ENCODE data around the gene SDE2.
"Not testable (repeated sequence)": the region's sequence is repeated elsewhere in the genome, so short reads cannot be mapped to it uniquely, and the experiment has no call there.

SDE2 gene

DNA sequence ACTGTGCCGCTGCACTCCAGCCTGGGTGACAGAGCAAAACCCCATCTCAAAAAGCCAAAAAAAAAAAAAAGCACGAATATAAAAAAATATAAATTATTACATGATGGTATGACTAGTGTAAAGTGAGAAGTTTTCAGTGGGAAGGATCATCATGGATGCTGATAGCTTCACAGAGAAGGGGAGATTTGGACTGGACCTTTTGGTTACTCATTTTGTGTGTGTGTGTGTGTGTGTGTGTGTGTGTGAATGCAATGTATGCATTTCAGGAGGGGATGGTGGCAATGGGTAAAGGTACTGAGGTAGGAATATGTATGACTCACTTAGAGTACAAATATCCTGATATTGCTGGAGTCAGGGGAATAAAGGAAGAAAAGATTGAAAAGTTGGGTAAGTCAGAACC lies 22.7 kb upstream of the SDE2 start:
- H3K4me3 Mint-ChIP-seq, result no peak overlapping the region
- no peaks in the 10 kb centered on the region for H3K27me3 Mint-ChIP-seq
- H3K9me3 Mint-ChIP-seq, result peaks cover 0 to 4% of the 10 kb centered on the region in 2 donors
- peaks cover 6% of the 10 kb centered on the region for H3K4me1 Mint-ChIP-seq
- DNase-seq (no peak), ATAC-seq (no peak)
- H3K27ac Mint-ChIP-seq, result no peak overlapping the region

GRCh38 chr1:226021401-226021800 lies 22.3 kb upstream of the SDE2 start:
- Mint-ChIP-seq H3K27ac (no peak overlapping the region), H3K4me1 (peaks cover 6% of the 10 kb centered on the region), H3K9me3 (peaks cover 0 to 4% of the 10 kb centered on the region in 2 donors), H3K27me3 (no peaks in the 10 kb centered on the region), H3K4me3 (no peak overlapping the region)
- no peak for ATAC-seq
- DNase-seq, result no peak

DNA sequence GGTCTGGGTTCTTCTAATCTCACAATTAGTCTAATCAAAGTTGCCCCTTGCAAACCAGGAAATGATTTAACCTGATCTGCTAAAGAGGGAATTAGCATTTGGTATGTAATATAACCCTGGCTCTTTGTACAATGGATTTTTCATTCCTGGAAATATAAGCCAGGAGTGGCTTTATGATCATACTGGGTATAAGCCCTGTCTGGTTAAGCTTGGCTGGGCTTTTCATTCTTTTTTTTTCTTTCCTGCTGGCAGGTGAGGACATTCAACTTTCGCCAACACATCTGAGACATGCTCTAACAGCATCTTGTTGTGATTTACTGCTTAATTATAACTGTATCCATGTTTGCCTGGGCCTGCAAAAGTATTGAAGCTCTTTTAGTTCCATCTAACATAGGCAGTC lies 20.4 kb upstream of the SDE2 start:
- Mint-ChIP-seq H3K4me3 (no peak overlapping the region), H3K27me3 (no peaks in the 10 kb centered on the region), H3K9me3 (peaks cover 0 to 4% of the 10 kb centered on the region in 2 donors), H3K4me1 (peaks cover 6% of the 10 kb centered on the region), H3K27ac (no peak overlapping the region)
- DNase-seq (no peak), ATAC-seq (no peak)

DNA sequence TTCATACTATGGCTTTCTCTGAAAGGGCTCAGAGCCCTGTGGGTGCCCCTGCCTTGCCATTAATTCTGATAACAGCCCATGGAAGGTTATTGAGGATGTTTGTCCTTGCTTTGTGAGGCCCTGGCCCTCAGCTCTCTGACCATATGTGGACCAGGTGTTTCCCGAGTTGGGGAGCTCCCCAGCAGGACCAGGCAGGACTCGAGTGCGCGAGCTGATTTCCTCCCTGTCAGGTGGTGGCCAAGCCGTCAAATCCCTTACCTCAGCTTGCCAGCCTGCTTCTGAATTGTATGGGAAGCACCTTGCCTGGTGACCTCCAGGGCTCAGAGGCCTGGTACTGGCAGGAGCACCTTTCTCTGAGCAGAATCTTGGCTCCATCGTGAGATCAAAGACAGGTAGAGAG lies 17.9 kb upstream of the SDE2 start:
- no peaks in the 10 kb centered on the region for H3K27me3 Mint-ChIP-seq
- peaks cover 0 to 4% of the 10 kb centered on the region in 2 donors for H3K9me3 Mint-ChIP-seq
- peaks cover 6% of the 10 kb centered on the region for H3K4me1 Mint-ChIP-seq
- ATAC-seq (no peak), DNase-seq (no peak)
- H3K4me3 Mint-ChIP-seq, result no peak overlapping the region
- H3K27ac Mint-ChIP-seq, result no peak overlapping the region

DNA sequence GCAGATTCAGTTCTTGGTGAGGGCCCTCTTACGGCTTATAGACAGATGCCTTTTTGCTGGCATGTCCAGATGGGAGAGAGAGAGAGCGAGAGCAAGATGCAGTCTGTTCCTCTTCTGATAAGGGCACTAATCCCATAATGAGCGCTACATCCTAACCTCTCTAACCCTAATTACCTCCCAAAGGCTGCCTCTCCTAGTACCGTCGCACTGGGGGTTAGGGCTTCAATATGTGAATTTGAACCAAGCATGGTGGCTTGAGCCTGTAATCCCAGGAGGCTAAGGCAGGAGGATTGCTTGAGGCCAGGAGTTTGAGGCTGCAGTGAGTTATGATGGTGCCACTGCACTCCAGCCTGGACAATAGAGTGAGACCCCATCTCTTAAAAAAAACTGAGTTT lies 10.5 kb upstream of the SDE2 start:
- Mint-ChIP-seq H3K9me3 (no peaks in the 10 kb centered on the region), H3K27ac (no peak overlapping the region), H3K27me3 (no peaks in the 10 kb centered on the region), H3K4me1 (peaks cover 11% of the 10 kb centered on the region), H3K4me3 (no peak overlapping the region)
- DNase-seq (no peak), ATAC-seq (no peak)

DNA sequence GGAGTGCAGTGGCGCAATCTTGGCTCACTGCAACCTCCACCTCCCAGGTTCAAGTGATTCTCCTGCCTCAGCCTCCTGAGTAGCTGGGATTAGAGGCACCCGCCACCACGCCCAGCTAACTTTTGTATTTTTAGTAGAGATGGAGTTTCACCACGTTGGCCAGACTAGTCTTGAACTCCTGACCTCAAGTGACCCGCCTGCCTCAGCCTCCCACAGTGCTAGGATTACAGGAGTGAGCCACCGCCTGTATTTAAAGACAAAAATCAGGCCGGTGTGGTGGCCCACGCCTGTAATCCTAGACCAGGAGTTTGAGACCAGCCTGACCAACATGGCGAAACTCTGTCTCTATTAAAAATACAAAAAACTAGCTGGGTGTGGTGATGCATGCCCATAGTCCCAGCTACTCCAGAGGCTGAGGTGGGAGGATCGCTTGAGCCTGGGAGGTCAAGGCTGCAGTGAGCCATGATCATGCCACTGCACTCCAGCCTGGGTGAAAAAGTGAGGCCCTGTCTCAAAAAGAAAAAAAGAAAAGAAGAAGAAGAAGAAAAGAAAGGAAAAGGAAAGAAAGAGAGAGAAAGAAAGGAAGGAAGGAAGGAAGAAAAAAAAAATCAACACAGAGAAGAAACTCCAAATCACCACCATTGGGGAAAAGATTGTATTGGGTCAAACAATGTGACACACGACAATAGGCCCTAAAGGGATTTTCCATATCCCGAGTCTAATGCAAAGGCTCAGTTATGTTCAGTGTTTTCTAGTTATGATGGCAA lies 8.2 kb upstream of the SDE2 start:
- H3K4me1 Mint-ChIP-seq, result peaks cover 34% of the 10 kb centered on the region

GRCh38 chr1:226006686-226007085 lies 7.5 kb upstream of the SDE2 start:
- no peak overlapping the region for H3K27ac Mint-ChIP-seq
- peaks cover 40% of the 10 kb centered on the region for H3K4me1 Mint-ChIP-seq
- H3K9me3 Mint-ChIP-seq, result peaks cover 6 to 10% of the 10 kb centered on the region in 2 donors
- ATAC-seq, result no peak
- DNase-seq, result no peak
- no peaks in the 10 kb centered on the region for H3K27me3 Mint-ChIP-seq
- no peak overlapping the region for H3K4me3 Mint-ChIP-seq

More for the DNA sequence above, 8.2 kb upstream of the SDE2 start:
- not testable (repeated sequence) for H3K4me3 Mint-ChIP-seq, H3K27me3 Mint-ChIP-seq, DNase-seq, ATAC-seq, H3K9me3 Mint-ChIP-seq, H3K27ac Mint-ChIP-seq

GRCh38 chr1:226004396-226004795 lies 5.3 kb upstream of the SDE2 start:
- no peak for ATAC-seq

GRCh38 chr1:226003502-226004170 lies 4.5 kb upstream of the SDE2 start:
- DNase-seq, result no peak
- Mint-ChIP-seq H3K4me3 (peak overlapping the region in 1 of 2 donors; percentile 52), H3K9me3 (peaks cover 6 to 10% of the 10 kb centered on the region in 2 donors), H3K27me3 (no peaks in the 10 kb centered on the region), H3K27ac (peak overlapping the region in 1 of 2 donors; percentile 72), H3K4me1 (peaks cover 52% of the 10 kb centered on the region)
- no peak for ATAC-seq

More at GRCh38 chr1:226004396-226004795, 5.3 kb upstream of the SDE2 start:
- no peaks in the 10 kb centered on the region for H3K27me3 Mint-ChIP-seq
- DNase-seq, result no peak
- no peak overlapping the region for H3K4me3 Mint-ChIP-seq
- peaks cover 6 to 10% of the 10 kb centered on the region in 2 donors for H3K9me3 Mint-ChIP-seq
- peak overlapping the region in 1 of 2 donors; percentile 59 for H3K27ac Mint-ChIP-seq
- H3K4me1 Mint-ChIP-seq, result peaks cover 52% of the 10 kb centered on the region

DNA sequence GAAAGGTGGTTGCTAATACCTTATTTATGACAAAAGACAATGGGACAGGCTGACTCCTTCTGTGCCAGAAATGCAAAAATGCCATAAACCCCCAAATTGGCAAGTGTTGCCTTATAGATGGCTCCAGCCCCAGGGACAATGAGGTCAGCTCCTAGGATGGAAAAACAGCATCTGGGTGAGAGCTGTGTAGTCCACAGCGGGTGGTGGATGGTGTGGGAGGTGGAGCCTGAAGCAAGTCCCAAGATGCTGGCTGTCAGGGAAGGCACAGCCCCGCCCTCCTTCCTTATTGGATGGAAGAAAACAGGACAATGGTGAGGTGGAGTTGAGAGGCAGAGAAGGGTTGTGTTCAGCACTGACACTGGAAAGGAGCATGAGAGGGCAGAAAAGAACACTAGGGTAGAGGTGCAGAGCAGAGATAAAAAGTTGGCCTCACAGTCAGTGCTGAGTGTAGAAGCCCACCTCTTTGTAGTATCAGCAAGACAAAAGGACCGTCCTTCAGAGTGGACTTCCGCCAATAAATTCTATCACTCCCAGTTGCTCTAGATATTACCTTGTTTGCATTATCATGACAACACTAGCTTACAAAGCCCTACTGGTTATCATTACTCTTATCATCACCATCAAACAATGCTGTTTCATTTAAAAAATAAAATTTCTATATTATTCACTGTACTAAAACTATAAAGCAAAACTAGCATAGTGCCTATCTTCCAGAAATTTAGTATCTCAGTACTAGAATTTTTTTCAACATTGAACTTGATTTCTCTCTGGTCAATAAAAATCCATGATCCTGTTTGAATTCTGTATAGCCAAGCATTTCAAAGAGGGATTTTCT lies 3.7 kb upstream of the SDE2 start:
- DNase-seq (peak in 1 of 2 donors; percentile 24), ATAC-seq (no peak)
- H3K4me3 Mint-ChIP-seq, result peak overlapping the region; percentile 50 to 73
- peak overlapping the region; percentile 63 to 91 for H3K27ac Mint-ChIP-seq
- no peaks in the 10 kb centered on the region for H3K27me3 Mint-ChIP-seq
- peaks cover 6 to 10% of the 10 kb centered on the region in 2 donors for H3K9me3 Mint-ChIP-seq
- H3K4me1 Mint-ChIP-seq, result peaks cover 56% of the 10 kb centered on the region

GRCh38 chr1:226001963-226002666 lies 3.0 kb upstream of the SDE2 start:
- Mint-ChIP-seq H3K4me1 (peaks cover 63% of the 10 kb centered on the region), H3K27me3 (no peaks in the 10 kb centered on the region), H3K9me3 (peaks cover 6 to 10% of the 10 kb centered on the region in 2 donors), H3K27ac (peak overlapping the region; percentile 63 to 91), H3K4me3 (peak overlapping the region; percentile 50 to 73)
- DNase-seq (peak in 1 of 2 donors; percentile 64), ATAC-seq (peak; percentile 36)

- Mint-ChIP-seq H3K27ac (peak overlapping the region; percentile 74), H3K4me3 (peak overlapping the region; percentile 99 to 100), H3K27me3 (no peaks in the 10 kb centered on the region), H3K9me3 (peaks cover 6 to 10% of the 10 kb centered on the region in 2 donors), H3K4me1 (peaks cover 74% of the 10 kb centered on the region)
- ATAC-seq (no peak), DNase-seq (no peak)
Observed at GRCh38 chr1:226001088-226001487, 1.9 kb upstream of the SDE2 start.

DNA sequence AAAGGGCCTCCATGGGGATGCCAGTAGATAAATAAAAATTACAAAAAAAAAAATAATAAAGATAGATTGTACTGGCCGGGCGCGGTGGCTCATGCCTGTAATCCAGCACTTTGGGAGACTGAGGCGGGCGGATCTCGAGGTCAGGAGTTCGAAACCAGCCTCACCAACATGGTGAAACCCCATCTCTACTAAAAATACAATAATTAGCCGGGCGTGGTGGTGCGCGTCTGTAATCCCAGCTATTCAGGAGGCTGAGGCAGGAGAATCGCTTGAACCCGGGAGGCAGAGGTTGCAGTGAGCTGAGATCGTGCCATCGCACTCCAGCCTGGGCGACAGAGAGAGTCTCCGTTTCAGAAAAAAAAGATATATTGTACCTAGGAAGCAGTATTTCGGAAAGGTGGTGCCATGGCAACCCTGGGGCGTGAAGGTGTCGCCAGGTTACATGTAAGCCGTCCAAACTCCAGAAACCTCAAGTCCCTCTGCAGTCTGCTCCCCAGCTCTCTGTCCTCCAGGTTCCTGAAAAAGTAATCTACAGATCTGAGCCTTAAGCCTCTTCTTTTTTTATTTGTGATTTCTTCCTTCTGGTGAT lies 1.4 kb upstream of the SDE2 start:
- not testable (repeated sequence) for H3K27me3 Mint-ChIP-seq, ATAC-seq, H3K9me3 Mint-ChIP-seq, DNase-seq
- Mint-ChIP-seq H3K4me3 (peak overlapping the region; percentile 99 to 100), H3K27ac (peak overlapping the region; percentile 95 to 100), H3K4me1 (peaks cover 79% of the 10 kb centered on the region)

- H3K27me3 Mint-ChIP-seq, result no peaks in the 10 kb centered on the region
- peak overlapping the region; percentile 100 for H3K27ac Mint-ChIP-seq
- peaks cover 6 to 10% of the 10 kb centered on the region in 2 donors for H3K9me3 Mint-ChIP-seq
- DNase-seq (no peak), ATAC-seq (peak; percentile 63)
- H3K4me1 Mint-ChIP-seq, result peaks cover 84% of the 10 kb centered on the region
- peak overlapping the region; percentile 99 to 100 for H3K4me3 Mint-ChIP-seq
Observed at GRCh38 chr1:225999912-226000337, 782 bp upstream of the SDE2 start.
